ENCODE measurements around the gene LRRTM4. TPM values are rescaled to one million over a fixed set of nuclear protein-coding genes. Genes with fewer than 3 reads are reported as not detected.
A peak's percentile ranks its signal among the peaks of the same experiment; 100 is the strongest.

The LRRTM4 gene
- 9.5 TPM for polyA plus RNA-seq (2013, experiment 1 of 4)
- 7.2 TPM for polyA plus RNA-seq (2013, experiment 2 of 4)
- polyA plus RNA-seq (2013, experiment 3 of 4) = 5.3 TPM
- polyA plus RNA-seq (2013, experiment 4 of 4) = 7.5 TPM

- Histone ChIP-seq H3K36me3 (ENCODE audit: control insufficient read depth, insufficient read depth, low read length) (no peaks in the 10 kb centered on the region), H3K27me3 (ENCODE audit: control insufficient read depth, insufficient read depth, low read length, poor library complexity, severe bottlenecking) (no peaks in the 10 kb centered on the region), H3K27ac (ENCODE audit: insufficient read depth, low read depth, low read length, poor library complexity, severe bottlenecking) (peak within 1 kb of the TSS; percentile 74), H3K4me3 (ENCODE audit: insufficient read depth, low read depth, low read length) (peak within 1 kb of the TSS; percentile 30), H3K4me1 (ENCODE audit: control insufficient read depth, insufficient read depth, low read length) (peaks cover 22% of the 10 kb centered on the region), H3K9me3 (ENCODE audit: control insufficient read depth, low read length) (no peaks in the 10 kb centered on the region)
- 2 to 4% methylated on average over 4 of the region's 4 CpGs for WGBS, 2 experiments
These were observed at the start of gene LRRTM4 for GRCh38 chr2:77521931-77522470. Gene LRRTM4 (minus strand): TSS chr2:77522376.

- H3K36me3 ChIP-seq (ENCODE audit: control insufficient read depth, insufficient read depth, low read length) = no peaks in the 10 kb centered on the region
These were observed 49.4 kb upstream of the LRRTM4 start for GRCh38 chr2:77571545-77571944.

GRCh38 chr2:77567723-77568122 is 45.5 kb upstream of the LRRTM4 start:
- no peaks in the 10 kb centered on the region for H3K4me1 ChIP-seq (ENCODE audit: control insufficient read depth, insufficient read depth, low read length)
- no peak overlapping the region for H3K4me3 ChIP-seq (ENCODE audit: insufficient read depth, low read depth, low read length)
- WGBS, 2 experiments = 85% methylated on average over 2 of the region's 2 CpGs
- H3K27me3 ChIP-seq (ENCODE audit: control insufficient read depth, insufficient read depth, low read length, poor library complexity, severe bottlenecking) = no peaks in the 10 kb centered on the region
- no peaks in the 10 kb centered on the region for H3K9me3 ChIP-seq (ENCODE audit: control insufficient read depth, low read length)
- H3K36me3 ChIP-seq (ENCODE audit: control insufficient read depth, insufficient read depth, low read length) = no peaks in the 10 kb centered on the region
- H3K27ac ChIP-seq (ENCODE audit: insufficient read depth, low read depth, low read length, poor library complexity, severe bottlenecking) = no peak overlapping the region

More at GRCh38 chr2:77571545-77571944, 49.4 kb upstream of the LRRTM4 start:
- Histone ChIP-seq H3K4me1 (ENCODE audit: control insufficient read depth, insufficient read depth, low read length) (no peaks in the 10 kb centered on the region), H3K27ac (ENCODE audit: insufficient read depth, low read depth, low read length, poor library complexity, severe bottlenecking) (no peak overlapping the region), H3K4me3 (ENCODE audit: insufficient read depth, low read depth, low read length) (no peak overlapping the region), H3K27me3 (ENCODE audit: control insufficient read depth, insufficient read depth, low read length, poor library complexity, severe bottlenecking) (no peaks in the 10 kb centered on the region), H3K9me3 (ENCODE audit: control insufficient read depth, low read length) (no peaks in the 10 kb centered on the region)
- 100% methylated on average over 1 to 2 of the region's 2 CpGs for WGBS, 2 experiments

- no peaks in the 10 kb centered on the region for H3K27me3 ChIP-seq (ENCODE audit: control insufficient read depth, insufficient read depth, low read length, poor library complexity, severe bottlenecking)
- H3K36me3 ChIP-seq (ENCODE audit: control insufficient read depth, insufficient read depth, low read length) = no peaks in the 10 kb centered on the region
- no peak overlapping the region for H3K4me3 ChIP-seq (ENCODE audit: insufficient read depth, low read depth, low read length)
- H3K9me3 ChIP-seq (ENCODE audit: control insufficient read depth, low read length) = no peaks in the 10 kb centered on the region
- H3K27ac ChIP-seq (ENCODE audit: insufficient read depth, low read depth, low read length, poor library complexity, severe bottlenecking) = no peak overlapping the region
- WGBS, 2 experiments = 95 to 97% methylated on average over 2 to 3 of the region's 3 CpGs
- no peaks in the 10 kb centered on the region for H3K4me1 ChIP-seq (ENCODE audit: control insufficient read depth, insufficient read depth, low read length)
These were observed 44.4 kb upstream of the LRRTM4 start for GRCh38 chr2:77566582-77566981.

GRCh38 chr2:77566131-77566530 is 44.0 kb upstream of the LRRTM4 start:
- H3K27ac ChIP-seq (ENCODE audit: insufficient read depth, low read depth, low read length, poor library complexity, severe bottlenecking) = no peak overlapping the region
- no peaks in the 10 kb centered on the region for H3K27me3 ChIP-seq (ENCODE audit: control insufficient read depth, insufficient read depth, low read length, poor library complexity, severe bottlenecking)
- no peaks in the 10 kb centered on the region for H3K36me3 ChIP-seq (ENCODE audit: control insufficient read depth, insufficient read depth, low read length)
- H3K4me1 ChIP-seq (ENCODE audit: control insufficient read depth, insufficient read depth, low read length) = no peaks in the 10 kb centered on the region
- no peaks in the 10 kb centered on the region for H3K9me3 ChIP-seq (ENCODE audit: control insufficient read depth, low read length)
- no peak overlapping the region for H3K4me3 ChIP-seq (ENCODE audit: insufficient read depth, low read depth, low read length)
- 86 to 100% methylated on average over 1 of the region's 1 CpG for WGBS, 2 experiments

- H3K27me3 ChIP-seq (ENCODE audit: control insufficient read depth, insufficient read depth, low read length, poor library complexity, severe bottlenecking) = no peaks in the 10 kb centered on the region
- 82 to 94% methylated on average over 2 of the region's 2 CpGs for WGBS, 2 experiments
- no peaks in the 10 kb centered on the region for H3K4me1 ChIP-seq (ENCODE audit: control insufficient read depth, insufficient read depth, low read length)
- no peaks in the 10 kb centered on the region for H3K9me3 ChIP-seq (ENCODE audit: control insufficient read depth, low read length)
- H3K27ac ChIP-seq (ENCODE audit: insufficient read depth, low read depth, low read length, poor library complexity, severe bottlenecking) = no peak overlapping the region
- H3K36me3 ChIP-seq (ENCODE audit: control insufficient read depth, insufficient read depth, low read length) = no peaks in the 10 kb centered on the region
- no peak overlapping the region for H3K4me3 ChIP-seq (ENCODE audit: insufficient read depth, low read depth, low read length)
These were observed 30.8 kb upstream of the LRRTM4 start for GRCh38 chr2:77552956-77553355.

- WGBS, 2 experiments = 91 to 93% methylated on average over 2 to 3 of the region's 3 CpGs
- H3K27ac ChIP-seq (ENCODE audit: insufficient read depth, low read depth, low read length, poor library complexity, severe bottlenecking) = no peak overlapping the region
- H3K36me3 ChIP-seq (ENCODE audit: control insufficient read depth, insufficient read depth, low read length) = no peaks in the 10 kb centered on the region
- H3K4me1 ChIP-seq (ENCODE audit: control insufficient read depth, insufficient read depth, low read length) = no peaks in the 10 kb centered on the region
- H3K9me3 ChIP-seq (ENCODE audit: control insufficient read depth, low read length) = no peaks in the 10 kb centered on the region
- no peaks in the 10 kb centered on the region for H3K27me3 ChIP-seq (ENCODE audit: control insufficient read depth, insufficient read depth, low read length, poor library complexity, severe bottlenecking)
- H3K4me3 ChIP-seq (ENCODE audit: insufficient read depth, low read depth, low read length) = no peak overlapping the region
These were observed 15.9 kb upstream of the LRRTM4 start for GRCh38 chr2:77538031-77538430.

- H3K27ac ChIP-seq (ENCODE audit: insufficient read depth, low read depth, low read length, poor library complexity, severe bottlenecking) = no peak overlapping the region
- H3K27me3 ChIP-seq (ENCODE audit: control insufficient read depth, insufficient read depth, low read length, poor library complexity, severe bottlenecking) = no peaks in the 10 kb centered on the region
- no peaks in the 10 kb centered on the region for H3K9me3 ChIP-seq (ENCODE audit: control insufficient read depth, low read length)
- no peak overlapping the region for H3K4me3 ChIP-seq (ENCODE audit: insufficient read depth, low read depth, low read length)
- H3K4me1 ChIP-seq (ENCODE audit: control insufficient read depth, insufficient read depth, low read length) = peaks cover 22% of the 10 kb centered on the region
- H3K36me3 ChIP-seq (ENCODE audit: control insufficient read depth, insufficient read depth, low read length) = no peaks in the 10 kb centered on the region
- 56% methylated on average over 1 of the region's 1 CpG; no CpG with 5 or more reads in 1 of the 2 experiments for WGBS, 2 experiments
These were observed 712 bp upstream of the LRRTM4 start for GRCh38 chr2:77522888-77523287.

- 1% methylated on average over 5 of the region's 7 CpGs for WGBS, 2 experiments
- H3K27me3 ChIP-seq (ENCODE audit: control insufficient read depth, insufficient read depth, low read length, poor library complexity, severe bottlenecking) = no peaks in the 10 kb centered on the region
- no peaks in the 10 kb centered on the region for H3K9me3 ChIP-seq (ENCODE audit: control insufficient read depth, low read length)
- peak overlapping the region; percentile 30 for H3K4me3 ChIP-seq (ENCODE audit: insufficient read depth, low read depth, low read length)
- peaks cover 22% of the 10 kb centered on the region for H3K4me1 ChIP-seq (ENCODE audit: control insufficient read depth, insufficient read depth, low read length)
- H3K27ac ChIP-seq (ENCODE audit: insufficient read depth, low read depth, low read length, poor library complexity, severe bottlenecking) = peak overlapping the region; percentile 74
- no peaks in the 10 kb centered on the region for H3K36me3 ChIP-seq (ENCODE audit: control insufficient read depth, insufficient read depth, low read length)
These were observed 656 bp downstream of the LRRTM4 start for GRCh38 chr2:77521548-77521891.

GRCh38 chr2:77520641-77521547 is 1.3 kb downstream of the LRRTM4 start:
- Histone ChIP-seq H3K9me3 (ENCODE audit: control insufficient read depth, low read length) (no peaks in the 10 kb centered on the region), H3K27ac (ENCODE audit: insufficient read depth, low read depth, low read length, poor library complexity, severe bottlenecking) (peak overlapping the region; percentile 74), H3K36me3 (ENCODE audit: control insufficient read depth, insufficient read depth, low read length) (no peaks in the 10 kb centered on the region), H3K4me1 (ENCODE audit: control insufficient read depth, insufficient read depth, low read length) (peaks cover 22% of the 10 kb centered on the region), H3K27me3 (ENCODE audit: control insufficient read depth, insufficient read depth, low read length, poor library complexity, severe bottlenecking) (no peaks in the 10 kb centered on the region), H3K4me3 (ENCODE audit: insufficient read depth, low read depth, low read length) (peak overlapping the region; percentile 30)
- WGBS, 2 experiments = 15 to 26% methylated on average over 5 to 8 of the region's 9 CpGs

All from ectodermal cell (in vitro differentiated cells).